GM10847 (cell line): ENCODE data around the gene DLX4.

ENCODE experiments used
- POLR2A ChIP-seq: IDR thresholded peaks from 2 replicates; pipeline ENCODE4 v1.6.1; 2011; ENCODE audit not compliant: insufficient read length; ENCODE audit errors: extremely low read depth

DLX4 gene

DNA sequence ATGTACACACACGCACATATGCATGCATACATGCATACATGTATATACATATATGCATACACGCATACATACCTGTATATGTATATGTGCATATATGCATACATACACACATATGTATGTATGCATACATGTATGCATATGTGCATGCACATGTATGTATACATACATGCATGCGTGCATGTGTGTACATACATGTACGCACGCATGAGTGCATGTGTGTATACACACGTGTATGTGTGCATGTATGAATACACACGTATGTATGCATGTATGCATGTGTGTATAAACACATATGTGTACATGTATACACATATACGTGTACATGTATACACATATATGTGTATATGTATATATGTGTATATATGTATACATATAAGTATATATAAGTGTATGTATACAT, 54.5 kb downstream of the DLX4 start:
- TF ChIP-seq POLR2A: no peak
